Stimulated activated CD8-positive, alpha-beta memory T cell treated with anti-CD3 and anti-CD28 coated beads, Interleukin-15, amount 100 ng/mL, for 4 hours (primary cell): ENCODE results near the gene EXOSC9.

ENCODE experiments used
- DNase-seq, 2 donors: peaks; one replicate each; pipeline ENCODE4 v3.0.0-alpha.2; 2020; ENCODE audit warnings: low read depth in 2 of 2

The EXOSC9 gene

DNA sequence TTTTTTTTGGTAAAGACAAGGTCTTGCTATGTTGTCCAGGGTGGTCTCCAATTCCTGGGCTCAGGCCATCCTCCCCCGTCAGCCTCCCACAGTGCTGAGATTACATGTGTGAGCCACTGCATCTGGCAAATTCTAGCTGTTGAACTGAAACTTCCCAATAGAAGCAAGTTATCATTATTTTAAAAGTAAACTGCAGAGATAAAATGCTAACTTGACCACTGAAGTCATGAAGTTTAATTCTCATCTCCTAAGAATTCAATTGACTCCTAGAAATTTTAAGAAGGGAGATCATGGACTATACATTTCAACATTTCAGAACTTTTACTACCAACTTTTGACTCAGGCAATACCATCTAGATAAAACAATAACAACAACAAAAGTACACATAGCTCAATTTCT, 11.7 kb upstream of the EXOSC9 start:
- DNase-seq = no peak

DNA sequence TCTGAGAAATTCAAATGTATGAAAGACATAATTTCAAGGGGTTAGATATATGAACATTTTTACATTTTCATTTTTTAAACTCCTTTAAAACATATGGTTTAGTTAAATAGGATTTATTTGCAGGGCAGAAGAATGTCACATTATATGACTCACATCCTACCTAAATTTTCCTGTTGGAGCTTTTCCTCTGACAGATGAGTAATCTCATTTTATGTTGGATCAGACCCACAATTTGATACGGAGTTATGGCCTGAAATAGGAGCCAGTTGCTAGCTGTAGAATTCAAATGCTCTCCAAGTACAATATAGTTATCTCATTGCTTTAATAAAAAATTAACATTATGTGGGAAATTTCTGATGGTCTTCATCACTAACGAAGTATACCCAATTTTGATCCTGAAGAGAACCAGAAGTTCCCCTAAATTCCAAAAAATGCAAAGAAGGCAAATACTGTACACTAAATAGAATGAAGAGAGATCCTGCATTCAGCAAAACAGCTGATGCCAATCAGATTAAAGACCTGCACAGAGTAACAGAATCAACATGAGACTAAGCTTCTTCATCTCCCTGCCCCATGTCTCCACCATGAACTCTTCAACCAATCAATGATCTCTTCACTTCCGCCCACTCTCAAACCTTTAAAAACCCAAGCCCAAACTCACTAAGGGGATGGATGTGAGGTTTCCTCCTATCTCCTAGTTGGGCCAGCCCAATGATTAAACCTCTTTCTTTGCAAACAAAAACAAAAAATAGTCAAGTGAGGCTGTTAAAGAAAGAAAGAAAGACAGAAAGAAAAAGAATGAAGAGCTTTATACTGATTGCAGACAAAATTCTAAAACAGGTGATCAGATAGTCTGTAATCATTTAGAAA, 10.9 kb upstream of the EXOSC9 start:
- no peak for DNase-seq

- DNase-seq = no peak
Observed at GRCh38 chr4:121790976-121791375, 10.1 kb upstream of the EXOSC9 start.

- DNase-seq = no peak
Observed at GRCh38 chr4:121791481-121791880, 9.6 kb upstream of the EXOSC9 start.

- no peak for DNase-seq
Observed at GRCh38 chr4:121792966-121793365, 8.2 kb upstream of the EXOSC9 start.

DNA sequence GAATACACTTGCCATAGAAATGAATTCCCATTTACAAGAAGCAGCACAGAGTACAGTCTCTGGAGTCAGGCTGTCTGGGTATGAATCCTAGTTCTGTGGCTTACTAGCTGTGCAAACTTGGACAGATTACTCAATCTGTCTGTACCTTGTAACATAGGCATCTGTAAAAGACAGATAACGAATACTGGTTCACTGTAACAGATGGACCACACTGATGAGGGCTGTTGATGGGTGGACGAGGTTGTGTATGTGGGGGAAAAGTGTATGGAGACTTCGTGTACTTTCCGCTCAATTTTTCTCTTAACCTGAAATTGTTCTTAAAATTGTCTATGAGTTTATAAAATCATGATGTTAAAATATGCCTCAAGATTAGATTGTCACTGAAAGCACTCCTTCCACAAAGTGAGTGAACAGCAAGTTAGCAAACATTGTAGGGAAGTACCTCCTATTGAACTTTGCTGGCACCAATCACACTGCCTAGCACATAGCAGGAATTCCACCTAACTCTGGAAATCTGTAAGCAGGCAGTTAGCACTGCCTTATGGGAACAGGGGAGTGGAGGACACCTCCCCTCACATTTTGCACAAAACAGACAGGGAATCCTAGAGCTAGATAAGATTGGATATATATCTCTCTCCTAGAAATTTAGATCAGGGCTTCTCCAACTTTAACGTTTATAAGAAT, 6.5 kb upstream of the EXOSC9 start:
- no peak for DNase-seq

- no peak for DNase-seq
Observed at GRCh38 chr4:121796283-121796682, 4.8 kb upstream of the EXOSC9 start.

DNA sequence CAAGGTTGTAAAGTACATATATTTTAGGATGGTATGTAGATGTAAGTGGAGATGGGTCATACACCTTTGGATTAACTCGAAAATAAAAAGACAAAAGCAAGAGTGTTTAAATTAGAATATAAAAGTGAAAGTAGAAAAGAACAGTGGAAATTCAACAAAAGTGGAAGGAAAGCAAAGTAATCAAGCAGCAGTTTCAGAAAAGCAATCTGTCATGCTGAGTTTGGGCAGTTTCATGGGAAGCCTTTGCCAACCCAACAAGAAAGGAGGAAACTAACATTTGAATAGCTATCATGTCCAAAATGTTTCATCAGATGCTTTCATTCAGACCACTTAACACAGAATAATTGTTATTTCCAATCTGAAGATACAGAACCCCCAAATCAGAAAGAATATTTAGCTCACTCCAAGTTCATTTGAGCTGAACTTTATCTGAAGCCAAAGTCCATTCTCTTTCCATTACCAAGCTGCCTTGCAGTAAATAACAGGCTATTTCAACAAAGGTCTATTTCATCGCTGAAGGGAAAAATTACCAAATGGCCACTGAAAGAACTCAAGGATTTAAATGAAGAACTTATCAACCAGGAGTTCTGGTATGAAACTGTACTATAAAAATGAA, 1.8 kb upstream of the EXOSC9 start:
- DNase-seq = no peak

DNA sequence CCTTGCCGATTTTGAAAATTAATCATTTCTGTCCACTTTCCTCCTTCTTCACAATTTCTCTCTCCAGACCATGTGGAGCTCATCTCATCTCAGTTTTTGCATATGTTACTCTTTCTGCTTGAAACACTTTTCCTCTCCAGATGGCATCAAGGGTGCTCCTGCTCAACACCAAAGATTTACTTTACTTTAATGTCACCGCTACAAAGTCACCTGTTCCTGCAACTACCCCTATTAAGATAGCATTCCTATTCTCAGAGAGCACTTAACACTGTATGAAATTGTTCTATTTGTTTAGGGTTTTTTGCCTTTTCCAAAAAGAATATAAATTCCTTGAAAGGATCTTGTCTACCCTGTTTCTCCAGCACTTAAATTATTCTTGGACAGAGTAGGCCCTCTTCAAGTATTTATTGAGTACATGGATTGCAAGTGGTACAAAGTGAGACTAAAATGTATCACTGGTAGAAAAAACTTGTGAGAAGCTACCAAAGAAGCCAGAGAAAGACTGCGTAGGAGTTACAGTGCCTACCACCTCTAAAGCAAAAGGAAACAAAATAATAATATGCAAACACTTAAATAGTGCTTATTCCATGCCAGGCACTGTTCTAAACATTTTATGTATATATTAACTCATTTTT, 1.1 kb upstream of the EXOSC9 start:
- no peak for DNase-seq

GRCh38 chr4:121800638-121800960, 524 bp upstream of the EXOSC9 start:
- no peak for DNase-seq

DNA sequence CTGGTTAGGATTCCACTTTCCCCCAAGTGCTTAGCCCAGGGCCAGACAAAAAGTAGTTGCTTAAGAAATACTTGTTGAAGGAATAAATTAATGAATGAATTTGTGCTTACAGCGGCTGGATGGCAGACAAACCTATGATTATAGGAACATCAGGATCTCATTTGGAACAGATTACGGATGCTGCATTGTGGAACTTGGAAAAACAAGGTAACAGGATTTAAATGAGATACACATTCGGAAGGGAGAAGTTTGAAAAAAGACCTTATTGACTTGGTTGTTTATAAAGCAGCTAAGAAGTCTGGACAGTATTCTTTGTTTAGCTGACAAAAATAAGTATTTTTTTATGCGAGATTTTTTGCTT, 572 bp downstream of the EXOSC9 start:
- no peak for DNase-seq

- DNase-seq = no peak
Observed at GRCh38 chr4:121806411-121806810, 5.3 kb downstream of the EXOSC9 start.

- no peak for DNase-seq
Observed at GRCh38 chr4:121811122-121811521, 10.0 kb downstream of the EXOSC9 start.

DNA sequence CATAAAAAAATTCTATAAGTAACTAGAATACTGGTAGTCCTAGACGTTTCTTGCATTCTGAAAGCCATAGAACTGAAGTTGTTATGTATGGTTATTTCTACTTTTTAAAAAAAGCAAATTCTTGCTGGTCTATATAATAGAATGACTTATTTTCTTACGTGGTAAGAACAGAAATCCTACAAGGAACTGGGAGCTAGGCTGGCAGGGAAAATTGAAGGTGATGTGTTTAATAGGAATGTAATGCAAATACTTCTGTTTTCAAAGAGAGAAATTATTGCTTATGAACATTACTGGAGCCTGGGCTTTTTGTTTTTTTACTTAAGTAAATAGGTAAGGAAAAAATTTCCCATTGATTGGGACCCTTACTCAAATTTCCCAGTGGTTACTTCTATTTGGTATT, 13.6 kb downstream of the EXOSC9 start:
- DNase-seq = no peak

DNA sequence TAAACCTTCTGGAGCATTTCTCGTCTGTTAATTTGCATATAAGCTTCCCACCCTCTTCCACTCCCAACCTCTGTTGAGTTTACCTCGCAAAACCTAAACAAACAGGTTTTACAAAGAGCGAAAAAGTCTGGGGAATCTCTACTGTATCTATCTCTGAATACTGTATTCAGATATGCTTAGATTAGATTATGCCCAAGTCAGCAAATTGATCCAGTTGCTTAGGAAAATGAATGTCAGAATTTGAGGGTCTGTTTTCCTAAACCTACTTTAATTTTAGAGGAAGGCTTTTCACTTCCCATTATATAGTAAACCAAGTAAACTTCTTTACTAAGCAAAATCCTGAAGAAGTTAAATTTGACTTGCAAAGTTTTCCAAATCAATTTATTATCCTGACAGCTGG, 15.9 kb downstream of the EXOSC9 start:
- no peak for DNase-seq

DNA sequence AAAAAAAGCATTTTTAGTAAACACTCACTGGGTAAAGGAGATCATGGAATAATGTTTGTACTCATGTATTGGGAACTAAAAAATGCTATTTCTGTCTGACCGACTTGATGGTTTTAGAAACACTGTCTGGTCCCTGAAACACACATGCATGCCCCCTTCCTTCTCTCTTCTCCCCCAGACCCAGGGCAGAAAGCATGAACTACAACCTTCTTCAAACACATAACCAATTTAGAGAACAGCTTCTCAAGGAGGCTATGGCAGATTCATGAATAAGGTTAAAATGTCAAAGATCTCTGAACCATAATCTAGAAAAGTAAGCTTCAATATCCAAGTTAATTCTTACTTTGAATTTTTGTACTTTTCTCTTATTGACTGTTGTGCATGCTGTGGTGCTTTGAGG, 16.6 kb downstream of the EXOSC9 start:
- no peak for DNase-seq

- DNase-seq = no peak
Observed at GRCh38 chr4:121818215-121818614, 17.1 kb downstream of the EXOSC9 start.

DNA sequence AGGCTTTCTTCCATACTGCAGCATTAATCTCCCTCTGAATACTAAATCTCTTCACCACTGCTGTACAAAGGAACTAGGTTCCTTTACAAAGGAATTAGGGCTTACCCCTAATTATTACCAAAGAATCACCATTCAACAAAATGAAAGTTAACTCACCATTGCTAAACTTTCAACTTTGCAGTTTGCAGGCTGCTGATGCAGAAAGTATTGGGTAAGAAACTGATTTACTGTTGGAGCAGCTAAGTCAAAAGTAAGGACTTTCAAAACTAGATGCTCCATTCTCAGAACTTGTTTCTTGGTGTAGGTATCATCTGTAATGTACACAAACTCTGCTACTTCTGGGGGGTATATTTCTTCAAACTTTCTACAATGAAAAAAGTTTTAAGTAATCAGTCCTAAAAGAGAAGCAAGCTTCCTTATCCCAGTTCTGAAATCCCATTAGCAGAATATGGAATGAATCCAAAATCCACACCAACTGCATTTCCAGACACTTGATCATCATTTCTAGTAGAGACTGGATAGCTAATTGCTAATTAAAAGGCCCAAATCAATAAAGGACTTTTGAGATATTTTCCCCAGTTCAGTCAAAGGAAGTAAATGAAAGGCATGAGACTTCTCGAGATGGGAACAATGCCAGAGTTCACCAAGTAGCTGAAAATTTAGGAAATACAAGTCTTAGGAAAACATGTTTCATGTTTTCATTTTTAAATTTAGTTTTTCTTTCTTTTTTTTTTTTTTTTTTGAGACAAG, 18.3 kb downstream of the EXOSC9 start:
- DNase-seq = no peak

GRCh38 chr4:121822047-121822446, 20.9 kb downstream of the EXOSC9 start:
- no peak for DNase-seq

GRCh38 chr4:121822796-121823504, 21.8 kb downstream of the EXOSC9 start:
- no peak for DNase-seq

GRCh38 chr4:121823505-121824170, 22.5 kb downstream of the EXOSC9 start, which contains the start of gene CCNA2:
Gene CCNA2, minus strand, starts transcription at chr4:121823883. Its CDS starts 255 bp downstream, at chr4:121823628.
- DNase-seq = peak; percentile 84 to 91
